HG03442 (cell line): ENCODE results near the gene SFI1.
"Not testable (repeated sequence)": the region's sequence is repeated elsewhere in the genome, so short reads cannot be mapped to it uniquely, and the experiment has no call there.

Experiments used
- ATAC-seq: cut with Tn5 transposase; IDR thresholded peaks from one replicate; pipeline ENCODE4 v1.9.1; 2021; ENCODE audit warnings: mild to moderate bottlenecking, moderate library complexity; ENCODE audit not compliant: unreplicated experiment

Gene SFI1

GRCh38 chr22:31544481-31545480 is 48.4 kb downstream of the SFI1 start:
- no peak for ATAC-seq

- no peak for ATAC-seq
These were observed 54.6 kb downstream of the SFI1 start for GRCh38 chr22:31550871-31551370.

- ATAC-seq = no peak
These were observed 60.4 kb downstream of the SFI1 start for GRCh38 chr22:31556627-31557203.

- ATAC-seq = not testable (repeated sequence)
These were observed 62.2 kb downstream of the SFI1 start for GRCh38 chr22:31558546-31558945.

- no peak for ATAC-seq
These were observed 65.0 kb downstream of the SFI1 start for GRCh38 chr22:31561238-31561887.

GRCh38 chr22:31561970-31562369 is 65.6 kb downstream of the SFI1 start:
- no peak for ATAC-seq

GRCh38 chr22:31566484-31566883 is 70.1 kb downstream of the SFI1 start:
- ATAC-seq = no peak

GRCh38 chr22:31567196-31567595 is 70.9 kb downstream of the SFI1 start:
- ATAC-seq = no peak

GRCh38 chr22:31567702-31568101 is 71.4 kb downstream of the SFI1 start:
- ATAC-seq = no peak

GRCh38 chr22:31569126-31569525 is 72.8 kb downstream of the SFI1 start:
- ATAC-seq = no peak

GRCh38 chr22:31572939-31573338 is 76.6 kb downstream of the SFI1 start:
- no peak for ATAC-seq

- no peak for ATAC-seq
These were observed 77.8 kb downstream of the SFI1 start for GRCh38 chr22:31574055-31574670.

GRCh38 chr22:31575190-31575589 is 78.9 kb downstream of the SFI1 start:
- ATAC-seq = no peak

GRCh38 chr22:31577711-31578110 is 81.4 kb downstream of the SFI1 start:
- no peak for ATAC-seq

GRCh38 chr22:31578171-31578570 is 81.8 kb downstream of the SFI1 start:
- ATAC-seq = no peak

- no peak for ATAC-seq
These were observed 83.5 kb downstream of the SFI1 start for GRCh38 chr22:31579835-31580242.

- no peak for ATAC-seq
These were observed 87.6 kb downstream of the SFI1 start for GRCh38 chr22:31583861-31584485.

GRCh38 chr22:31584804-31585160 is 88.4 kb downstream of the SFI1 start:
- ATAC-seq = no peak

- ATAC-seq = no peak
These were observed 89.0 kb downstream of the SFI1 start for GRCh38 chr22:31585161-31585859.
